ENCODE measurements around the gene LAMP2.
A peak's percentile ranks its signal among the peaks of the same experiment; 100 is the strongest.
"Not testable (repeated sequence)": the region's sequence is repeated elsewhere in the genome, so short reads cannot be mapped to it uniquely, and the experiment has no call there.

The LAMP2 gene

DNA sequence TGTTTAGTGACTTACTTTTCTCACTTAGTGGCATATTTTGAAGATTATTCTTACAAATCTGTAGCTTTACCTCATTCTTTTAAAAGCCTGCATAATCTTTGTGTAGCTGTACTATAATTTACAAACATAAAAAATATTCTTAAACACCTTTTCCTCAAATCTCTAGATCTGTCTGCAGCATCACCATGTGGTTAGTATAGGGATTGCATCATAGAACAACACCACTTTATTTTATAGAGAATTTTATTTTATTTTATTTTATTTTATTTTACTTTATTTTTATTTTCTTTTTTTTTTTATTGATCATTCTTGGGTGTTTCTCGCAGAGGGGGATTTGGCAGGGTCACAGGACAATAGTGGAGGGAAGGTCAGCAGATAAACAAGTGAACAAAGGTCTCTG, 6.4 kb upstream of the LAMP2 start:
- TF ChIP-seq, protein P1, sequence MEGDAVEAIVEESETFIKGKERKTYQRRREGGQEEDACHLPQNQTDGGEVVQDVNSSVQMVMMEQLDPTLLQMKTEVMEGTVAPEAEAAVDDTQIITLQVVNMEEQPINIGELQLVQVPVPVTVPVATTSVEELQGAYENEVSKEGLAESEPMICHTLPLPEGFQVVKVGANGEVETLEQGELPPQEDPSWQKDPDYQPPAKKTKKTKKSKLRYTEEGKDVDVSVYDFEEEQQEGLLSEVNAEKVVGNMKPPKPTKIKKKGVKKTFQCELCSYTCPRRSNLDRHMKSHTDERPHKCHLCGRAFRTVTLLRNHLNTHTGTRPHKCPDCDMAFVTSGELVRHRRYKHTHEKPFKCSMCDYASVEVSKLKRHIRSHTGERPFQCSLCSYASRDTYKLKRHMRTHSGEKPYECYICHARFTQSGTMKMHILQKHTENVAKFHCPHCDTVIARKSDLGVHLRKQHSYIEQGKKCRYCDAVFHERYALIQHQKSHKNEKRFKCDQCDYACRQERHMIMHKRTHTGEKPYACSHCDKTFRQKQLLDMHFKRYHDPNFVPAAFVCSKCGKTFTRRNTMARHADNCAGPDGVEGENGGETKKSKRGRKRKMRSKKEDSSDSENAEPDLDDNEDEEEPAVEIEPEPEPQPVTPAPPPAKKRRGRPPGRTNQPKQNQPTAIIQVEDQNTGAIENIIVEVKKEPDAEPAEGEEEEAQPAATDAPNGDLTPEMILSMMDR (conservative IDR thresholded peaks at IDR 0.05; ENCODE audit: low read depth, low read length), result peak; percentile 60
- H3K4me3 ChIP-seq (ENCODE audit: low read depth, low read length), result not testable (repeated sequence)
- peak; percentile 61 for DNase-seq (ENCODE audit: low read depth)

DNA sequence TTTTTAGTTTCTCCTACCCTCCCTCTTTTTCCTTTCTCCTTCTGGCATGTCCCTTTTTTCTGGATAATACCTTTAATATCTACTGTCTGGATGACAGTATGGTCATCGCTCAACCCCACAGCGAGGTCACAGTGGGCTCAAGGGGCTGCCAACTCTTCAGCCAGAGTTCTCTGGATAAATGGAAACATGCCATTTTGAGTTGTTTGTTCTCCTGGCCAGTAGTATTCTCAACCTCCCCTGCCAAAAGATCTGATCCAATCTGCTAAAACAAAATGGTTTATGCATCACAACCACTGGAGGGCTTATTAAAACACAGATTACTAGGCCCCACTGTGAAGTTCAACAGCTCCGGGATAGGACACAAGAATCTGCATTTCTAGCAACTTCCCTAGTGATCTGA, 5.0 kb upstream of the LAMP2 start:
- TF ChIP-seq, protein P1 (conservative IDR thresholded peaks at IDR 0.05; ENCODE audit: low read depth, low read length), result no peak
- no peak overlapping the region for H3K4me3 ChIP-seq (ENCODE audit: low read depth, low read length)
- peak; percentile 9 for DNase-seq (ENCODE audit: low read depth)

- not testable (repeated sequence) for H3K4me3 ChIP-seq (ENCODE audit: low read depth, low read length); DNase-seq (ENCODE audit: low read depth)
Observed at GRCh38 chrX:120469657-120470056, 561 bp upstream of the LAMP2 start.

GRCh38 chrX:120468479-120468824, 644 bp downstream of the LAMP2 start:
- TF ChIP-seq, protein P1 (conservative IDR thresholded peaks at IDR 0.05; ENCODE audit: low read depth, low read length), result no peak
- DNase-seq (ENCODE audit: low read depth), result no peak
- peak overlapping the region; percentile 73 for H3K4me3 ChIP-seq (ENCODE audit: low read depth, low read length)

DNA sequence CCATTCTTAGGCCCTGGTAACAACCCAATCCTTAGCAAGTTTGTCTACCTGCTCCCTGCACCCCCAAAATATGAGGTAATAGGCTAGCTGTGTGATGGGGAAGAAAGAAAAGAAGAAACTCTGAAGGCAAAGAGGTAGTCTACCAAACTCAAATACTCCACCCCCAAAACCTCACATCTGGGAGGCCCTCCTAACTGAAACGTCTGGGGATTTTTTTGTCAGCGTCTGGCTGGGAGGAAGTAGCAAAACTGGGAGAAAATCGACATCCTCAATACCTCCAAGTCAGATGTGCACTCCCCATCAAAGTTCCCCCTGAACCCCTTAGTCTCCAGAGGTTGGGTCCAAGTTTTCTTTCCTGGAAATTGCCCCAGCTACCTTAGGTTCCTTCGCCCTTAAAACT, 1.0 kb downstream of the LAMP2 start:
- peak overlapping the region; percentile 73 for H3K4me3 ChIP-seq (ENCODE audit: low read depth, low read length)
- peak; percentile 9 for DNase-seq (ENCODE audit: low read depth)
- TF ChIP-seq, protein P1 (conservative IDR thresholded peaks at IDR 0.05; ENCODE audit: low read depth, low read length), result no peak

GRCh38 chrX:120464411-120464810, 4.7 kb downstream of the LAMP2 start:
- no peak overlapping the region for H3K4me3 ChIP-seq (ENCODE audit: low read depth, low read length)
- DNase-seq (ENCODE audit: low read depth), result no peak
- TF ChIP-seq, protein P1 (conservative IDR thresholded peaks at IDR 0.05; ENCODE audit: low read depth, low read length), result no peak

DNA sequence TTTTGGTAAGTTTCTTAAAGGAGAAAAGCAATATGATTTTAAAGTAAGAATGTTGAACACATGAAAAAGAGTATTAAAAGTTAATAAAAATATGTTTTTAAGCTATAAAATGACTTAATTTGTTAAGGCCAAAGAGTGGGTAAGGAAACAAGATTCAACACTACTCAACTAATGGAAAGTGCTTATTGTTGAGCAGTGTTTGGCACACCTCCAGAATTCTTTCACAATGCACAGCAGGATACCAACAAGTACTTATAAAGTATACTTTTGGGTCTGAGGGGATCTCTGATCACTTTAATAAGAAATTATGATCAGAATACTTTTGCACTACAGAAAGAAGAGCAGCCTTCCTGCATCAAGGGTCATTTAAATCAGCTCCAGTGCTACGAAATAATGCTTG, 5.9 kb downstream of the LAMP2 start:
- TF ChIP-seq, protein P1 (conservative IDR thresholded peaks at IDR 0.05; ENCODE audit: low read depth, low read length), result no peak
- H3K4me3 ChIP-seq (ENCODE audit: low read depth, low read length), result no peak overlapping the region
- peak; percentile 87 for DNase-seq (ENCODE audit: low read depth)

GRCh38 chrX:120462370-120462769, 6.7 kb downstream of the LAMP2 start:
- no peak for DNase-seq (ENCODE audit: low read depth)
- TF ChIP-seq, protein P1 (conservative IDR thresholded peaks at IDR 0.05; ENCODE audit: low read depth, low read length), result no peak
- no peak overlapping the region for H3K4me3 ChIP-seq (ENCODE audit: low read depth, low read length)

Measured in choroid plexus epithelial cell (primary cell).